GM11168 (cell line): ENCODE measurements around the gene FAM89A.

ENCODE experiments used
- in situ Hi-C: fragments of 300-500 bp; cut with MboI; formaldehyde crosslinking; loops from one replicate; pipeline ENCODE4 v1.12.0; 2022; ENCODE audit warnings: low sequenced_read_pairs; ENCODE audit not compliant: unreplicated experiment

FAM89A gene

DNA sequence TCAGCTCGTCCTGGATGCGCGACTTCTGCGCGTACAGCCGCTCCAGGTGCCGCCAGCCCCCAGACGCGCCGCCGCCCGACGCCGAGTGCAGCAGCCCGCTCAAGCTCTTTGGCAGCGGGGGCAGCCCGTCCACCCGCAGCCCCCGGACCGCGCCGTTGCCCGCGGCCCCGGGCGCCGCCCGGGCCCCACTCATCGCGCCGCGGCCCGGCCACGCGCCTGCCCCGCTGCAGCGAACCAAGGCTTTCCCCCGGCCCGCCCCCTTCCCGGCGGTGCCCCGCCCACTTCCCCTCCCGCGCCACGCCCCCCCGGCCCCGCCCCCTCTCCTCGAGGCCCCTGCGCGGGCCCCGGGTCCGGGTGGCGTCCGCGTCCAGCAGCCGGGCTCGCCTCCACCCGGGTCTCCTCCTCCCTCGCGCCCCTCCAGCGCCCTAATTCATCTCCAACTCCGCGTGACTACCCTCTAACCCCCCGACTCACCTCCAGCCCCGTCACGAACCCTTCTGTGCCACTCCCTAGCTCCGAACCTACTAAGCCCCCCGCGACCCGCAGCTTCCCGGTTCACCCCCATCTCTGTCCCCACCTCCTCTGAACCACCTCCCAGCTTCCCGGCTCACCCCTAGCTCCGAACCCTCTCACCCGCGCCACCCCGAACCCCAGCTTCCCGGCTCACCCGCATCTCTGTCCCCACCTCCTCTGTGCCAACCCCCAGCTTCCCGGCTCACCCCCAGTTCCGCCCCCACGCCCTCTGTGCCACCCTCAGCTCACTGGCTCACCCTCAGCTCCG, at the start of gene FAM89A:
TSS of gene FAM89A (minus strand) at position 236 of the 781 bp plus-strand sequence. CDS start at position 193, 43 bp downstream.
- in situ Hi-C loops, result no loop called here

GRCh38 chr1:231084353-231084752, 44.3 kb upstream of the FAM89A start:
- in situ Hi-C loops, result no loop called here

- in situ Hi-C loops, result no loop called here
Observed at GRCh38 chr1:231079163-231079562, 39.1 kb upstream of the FAM89A start.

DNA sequence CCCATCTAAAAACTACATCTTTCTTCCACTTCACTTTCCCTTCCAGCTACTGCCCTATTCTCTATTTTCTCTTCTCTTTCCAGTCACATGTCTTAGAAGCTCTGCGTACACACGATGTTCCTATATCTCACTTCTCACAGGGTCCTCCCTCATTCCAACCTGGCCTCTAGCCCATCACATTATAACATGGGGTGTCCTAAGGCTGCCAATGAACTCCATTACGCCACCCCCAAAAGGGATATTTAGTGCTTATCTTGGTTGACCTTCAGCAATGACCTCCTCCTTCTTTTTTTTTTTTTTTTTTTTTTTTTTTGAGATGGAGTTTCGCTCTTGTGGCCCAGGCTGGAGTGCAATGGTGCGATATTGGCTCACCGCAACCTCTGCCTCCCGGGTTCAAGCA, 38.2 kb upstream of the FAM89A start:
- in situ Hi-C loops, result no loop called here

- in situ Hi-C loops, result no loop called here
Observed at GRCh38 chr1:231076802-231077201, 36.7 kb upstream of the FAM89A start.

DNA sequence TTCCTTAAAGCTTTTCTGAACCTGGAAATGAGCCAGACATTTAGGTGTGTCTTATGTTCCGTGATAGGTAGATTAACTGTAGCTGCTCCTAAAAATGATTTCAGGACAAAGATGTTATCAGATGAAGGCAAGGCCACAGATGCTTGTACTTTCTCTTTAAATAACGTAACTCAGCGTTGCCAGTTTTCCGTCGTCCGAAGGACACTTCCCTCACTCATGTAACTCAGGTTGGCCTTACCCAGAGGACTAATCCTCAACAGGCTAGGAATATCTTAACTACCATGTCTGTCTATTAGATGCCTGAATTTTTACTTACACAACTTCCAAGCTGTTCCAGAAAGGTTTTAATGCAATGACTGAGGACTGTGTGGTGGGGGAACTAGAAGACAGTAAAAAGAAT, 35.4 kb upstream of the FAM89A start:
- in situ Hi-C loops, result no loop called here

- in situ Hi-C loops, result no loop called here
Observed at GRCh38 chr1:231075020-231075419, 35.0 kb upstream of the FAM89A start.

DNA sequence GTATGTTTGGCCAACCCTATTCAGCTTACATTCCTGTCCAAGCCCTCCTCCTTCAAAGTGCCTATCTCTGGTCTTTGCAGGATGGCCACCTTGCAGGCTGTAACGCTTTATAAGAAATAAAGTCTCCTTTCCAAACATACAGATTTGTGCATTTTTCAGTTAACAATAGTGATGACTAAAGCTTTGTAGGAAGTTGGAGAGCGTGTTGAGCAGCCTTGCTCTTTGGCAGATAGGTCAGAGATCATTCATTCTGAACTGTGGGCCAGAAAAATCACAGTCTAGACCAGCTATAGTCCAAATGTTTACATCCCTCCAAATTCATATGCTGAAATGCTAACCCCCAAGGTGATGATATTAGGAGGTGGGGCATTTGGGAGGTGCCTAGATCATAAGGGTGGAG, 34.0 kb upstream of the FAM89A start:
- in situ Hi-C loops, result no loop called here

- in situ Hi-C loops, result no loop called here
Observed at GRCh38 chr1:231073331-231073730, 33.3 kb upstream of the FAM89A start.

- in situ Hi-C loops, result no loop called here
Observed at GRCh38 chr1:231072502-231073094, 32.5 kb upstream of the FAM89A start.

DNA sequence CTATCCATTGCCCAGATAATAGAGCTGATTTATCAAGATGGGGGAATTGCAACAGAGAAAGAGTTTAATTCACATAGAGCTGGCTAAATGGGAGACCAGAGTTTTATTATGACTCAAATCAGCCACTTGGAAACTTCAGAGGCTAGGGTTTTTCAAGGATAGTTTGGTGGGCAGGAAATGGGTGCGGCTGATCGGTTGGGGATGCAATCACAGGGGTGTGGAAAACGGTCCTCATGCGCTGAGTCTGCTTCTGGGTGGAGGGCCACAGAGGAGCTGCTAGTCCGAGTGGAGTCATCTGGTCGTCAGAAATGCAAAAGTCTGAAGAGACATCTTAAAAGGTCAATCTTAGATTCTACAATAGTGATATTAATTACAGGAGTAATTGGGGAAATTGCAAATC, 32.0 kb upstream of the FAM89A start:
- in situ Hi-C loops, result no loop called here

DNA sequence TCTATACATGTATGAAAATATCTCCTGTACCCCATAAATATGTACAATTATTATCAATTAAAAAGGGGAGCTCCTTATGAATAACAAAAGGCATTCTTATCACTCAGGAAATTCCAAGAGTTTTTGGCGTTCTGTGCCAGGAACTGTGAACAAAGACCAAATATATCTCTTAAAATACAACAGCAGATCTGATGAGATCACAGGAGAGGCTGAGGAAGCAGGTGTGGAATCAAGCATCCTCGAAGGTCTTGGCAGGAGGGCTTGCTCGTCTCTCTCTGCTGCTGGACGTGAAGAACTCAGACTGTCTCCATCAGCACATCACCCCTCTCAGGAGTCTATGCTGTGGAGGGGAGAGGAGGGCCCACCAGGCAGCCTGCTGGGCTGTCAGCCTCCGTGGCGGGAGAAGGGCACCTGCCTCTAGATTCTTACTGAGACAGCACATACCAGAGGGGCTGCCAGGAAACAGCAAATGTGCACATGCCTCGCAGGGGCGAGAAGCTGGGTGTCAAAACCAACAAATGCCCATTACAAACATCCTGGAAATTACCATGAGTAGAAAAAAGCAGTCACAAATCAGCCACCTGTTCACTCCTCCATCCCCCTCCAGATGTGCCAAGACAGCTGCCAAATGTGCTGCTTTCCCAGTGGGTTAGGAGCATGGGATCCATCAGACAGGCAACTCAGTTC, 30.8 kb upstream of the FAM89A start:
- in situ Hi-C loops, result no loop called here

GRCh38 chr1:231069333-231069732, 29.3 kb upstream of the FAM89A start:
- in situ Hi-C loops, result no loop called here

DNA sequence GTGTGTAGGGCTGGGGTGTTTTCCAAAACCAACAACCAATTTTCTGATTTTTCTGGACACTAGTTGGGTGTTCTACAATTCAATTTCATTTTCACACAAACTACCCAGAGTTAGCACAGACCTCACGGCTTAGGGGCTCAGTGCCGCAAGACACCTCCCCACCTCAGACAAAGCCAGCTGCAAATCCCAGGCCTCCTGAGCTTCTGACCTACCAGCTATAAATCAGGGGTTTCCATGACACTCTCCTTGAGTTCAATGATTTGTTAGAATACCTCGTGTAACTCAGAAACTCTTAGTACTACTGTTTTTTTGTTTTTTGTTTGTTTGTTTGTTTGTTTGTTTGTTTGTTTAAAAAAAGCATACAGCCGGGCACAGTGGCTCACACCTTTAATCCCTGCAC, 28.7 kb upstream of the FAM89A start:
- in situ Hi-C loops, result no loop called here

- in situ Hi-C loops, result no loop called here
Observed at GRCh38 chr1:231065510-231066241, 25.6 kb upstream of the FAM89A start.

DNA sequence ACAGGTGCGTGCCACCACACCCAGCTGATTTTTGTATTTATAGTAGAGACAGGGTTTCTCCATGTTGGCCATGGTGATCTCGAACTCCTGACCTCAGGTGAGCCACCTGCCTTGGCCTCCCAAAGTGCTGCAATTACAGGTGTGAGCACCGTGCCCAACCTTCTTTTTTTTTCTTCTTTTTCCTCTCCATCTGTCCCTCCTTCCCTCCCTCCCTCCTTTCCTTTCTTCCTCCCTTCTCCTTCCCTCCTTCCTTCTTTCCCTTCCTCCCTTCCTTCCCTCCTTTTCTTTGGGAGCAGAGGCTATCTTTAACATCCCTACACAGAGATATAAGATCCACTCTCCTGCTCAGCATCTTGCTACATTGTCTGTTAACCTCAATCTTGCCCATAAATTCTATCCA, 24.4 kb upstream of the FAM89A start:
- in situ Hi-C loops, result no loop called here

GRCh38 chr1:231063331-231063730, 23.3 kb upstream of the FAM89A start:
- in situ Hi-C loops, result no loop called here

GRCh38 chr1:231062500-231063270, 22.6 kb upstream of the FAM89A start:
- in situ Hi-C loops, result no loop called here

DNA sequence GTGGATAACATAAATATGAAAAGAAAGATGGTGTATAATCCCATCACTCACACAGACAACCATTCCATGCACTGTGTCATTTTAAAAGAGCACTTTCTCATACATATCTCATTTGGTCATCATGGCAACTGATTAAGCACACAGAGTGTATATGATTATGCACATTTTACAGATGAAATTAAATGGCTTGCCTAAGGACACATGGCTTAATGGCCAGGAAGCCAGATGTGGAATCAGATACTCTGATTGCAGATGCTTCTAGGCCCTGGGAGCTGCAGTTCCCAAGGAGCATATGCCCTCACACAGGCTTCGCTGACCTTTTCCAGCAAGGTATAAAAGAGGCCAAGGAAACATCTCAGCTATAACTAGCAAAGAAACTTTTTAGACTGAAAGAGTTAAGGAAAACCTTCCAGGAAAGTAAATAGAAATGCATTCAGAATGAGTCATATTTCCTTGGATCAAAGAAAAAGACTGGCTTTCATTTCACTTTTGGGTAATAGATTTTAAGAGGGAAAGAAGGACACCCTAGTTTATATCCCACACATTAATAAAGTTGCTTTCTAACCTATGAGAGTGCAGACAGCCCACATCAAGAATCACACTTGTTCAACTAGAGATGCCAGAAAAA, 19.6 kb upstream of the FAM89A start:
- in situ Hi-C loops, result no loop called here
